GM08714 (cell line): ENCODE measurements around the gene CBX2.

Experiments
- H3K4me3 ChIP-seq: fragments of 200-500 bp; sonication (Bioruptor generic); 2 replicates; pipeline ENCODE4 v1.5.1; 2014; ENCODE audit warnings: mild to moderate bottlenecking, low read length, inconsistent platforms
- ZNF274 ChIP-seq: IDR thresholded peaks from 2 replicates; pipeline ENCODE4 v1.6.1; 2012; ENCODE audit warnings: mild to moderate bottlenecking, low read depth, low read length

The CBX2 gene

GRCh38 chr17:79777894-79778503, at the start of gene CBX2:
TSS of gene CBX2 (plus strand) at chr17:79778148. CDS start at chr17:79778236, 88 bp downstream.
- TF ChIP-seq ZNF274 = no peak
- peak within 1 kb of the TSS; percentile 74 for H3K4me3 ChIP-seq

GRCh38 chr17:79728169-79728907, 49.6 kb upstream of the CBX2 start:
- TF ChIP-seq ZNF274 = no peak
- H3K4me3 ChIP-seq = peak overlapping the region; percentile 34; the same call in 1 of the 2 replicates

GRCh38 chr17:79728908-79729471, 49.0 kb upstream of the CBX2 start:
- no peak overlapping the region for H3K4me3 ChIP-seq
- TF ChIP-seq ZNF274 = no peak

GRCh38 chr17:79729761-79730160, 48.2 kb upstream of the CBX2 start:
- no peak overlapping the region for H3K4me3 ChIP-seq
- TF ChIP-seq ZNF274 = no peak

- no peak for TF ChIP-seq ZNF274
- no peak overlapping the region for H3K4me3 ChIP-seq
Measured at GRCh38 chr17:79730437-79730768, 47.5 kb upstream of the CBX2 start.

GRCh38 chr17:79730769-79731483, 47.0 kb upstream of the CBX2 start, which contains the start of gene ENPP7:
TSS of gene ENPP7 (plus strand) at chr17:79730943. CDS start at chr17:79731140, 197 bp downstream.
- TF ChIP-seq ZNF274 = no peak

GRCh38 chr17:79732254-79732653, 45.7 kb upstream of the CBX2 start:
- TF ChIP-seq ZNF274 = no peak
- peak overlapping the region; percentile 69; the same call in 1 of the 2 replicates for H3K4me3 ChIP-seq

More at GRCh38 chr17:79730769-79731483, 47.0 kb upstream of the CBX2 start, which contains the start of gene ENPP7:
- H3K4me3 ChIP-seq = no peak within 1 kb of the TSS

- H3K4me3 ChIP-seq = peak overlapping the region; percentile 69; the same call in 1 of the 2 replicates
- TF ChIP-seq ZNF274 = no peak
Measured at GRCh38 chr17:79732804-79733691, 44.9 kb upstream of the CBX2 start.

- H3K4me3 ChIP-seq = no peak overlapping the region
- no peak for TF ChIP-seq ZNF274
Measured at GRCh38 chr17:79733692-79734070, 44.3 kb upstream of the CBX2 start.

- no peak overlapping the region for H3K4me3 ChIP-seq
- no peak for TF ChIP-seq ZNF274
Measured at GRCh38 chr17:79735096-79735495, 42.9 kb upstream of the CBX2 start.

- no peak overlapping the region for H3K4me3 ChIP-seq
- no peak for TF ChIP-seq ZNF274
Measured at GRCh38 chr17:79737046-79737921, 40.7 kb upstream of the CBX2 start.

GRCh38 chr17:79737922-79738578, 39.9 kb upstream of the CBX2 start:
- no peak for TF ChIP-seq ZNF274

More at GRCh38 chr17:79737922-79738578, 39.9 kb upstream of the CBX2 start:
- H3K4me3 ChIP-seq = no peak overlapping the region
